ENCODE measurements around the gene ASB8.
"Not testable (repeated sequence)": the region's sequence is repeated elsewhere in the genome, so short reads cannot be mapped to it uniquely, and the experiment has no call there.

Gene ASB8

DNA sequence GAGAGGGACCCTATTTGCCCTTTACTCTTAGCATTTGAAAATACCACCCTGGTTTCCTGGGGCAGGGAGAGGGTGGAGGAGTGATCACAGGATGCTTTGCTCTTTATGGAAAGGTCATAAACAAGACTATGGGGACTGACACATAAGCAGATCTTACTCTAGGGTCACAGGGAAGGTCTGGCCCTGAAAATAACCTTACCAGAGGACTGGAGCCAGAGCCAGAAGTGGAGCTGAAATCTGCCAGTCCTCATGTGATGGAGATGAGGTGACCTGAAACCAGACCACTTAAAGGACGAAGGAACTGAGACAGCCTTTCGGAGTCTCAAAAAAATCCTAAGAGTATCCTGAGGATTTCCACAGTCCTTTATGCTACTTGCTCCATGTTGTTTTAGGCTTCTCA, 25.8 kb downstream of the ASB8 start:
- no peak for DNase-seq

DNA sequence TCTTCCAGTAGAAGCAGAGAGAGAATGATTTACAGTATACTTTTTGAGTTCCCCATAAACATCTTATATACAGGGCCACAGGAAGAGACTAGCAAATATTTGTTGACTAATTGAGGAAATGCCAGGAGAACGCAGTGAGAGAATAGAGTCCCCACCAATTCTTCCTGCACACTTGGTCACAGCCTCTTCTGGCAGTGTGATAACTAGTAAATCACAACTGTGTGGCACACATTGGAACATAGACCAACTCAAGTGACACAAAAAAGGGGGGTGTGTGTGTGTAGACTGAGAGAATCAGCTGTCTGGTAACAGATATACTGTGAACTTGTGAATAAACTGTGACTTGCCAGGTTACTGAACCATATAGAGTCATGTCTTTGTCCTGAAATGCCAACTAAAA, 27.9 kb downstream of the ASB8 start:
- DNase-seq = no peak

DNA sequence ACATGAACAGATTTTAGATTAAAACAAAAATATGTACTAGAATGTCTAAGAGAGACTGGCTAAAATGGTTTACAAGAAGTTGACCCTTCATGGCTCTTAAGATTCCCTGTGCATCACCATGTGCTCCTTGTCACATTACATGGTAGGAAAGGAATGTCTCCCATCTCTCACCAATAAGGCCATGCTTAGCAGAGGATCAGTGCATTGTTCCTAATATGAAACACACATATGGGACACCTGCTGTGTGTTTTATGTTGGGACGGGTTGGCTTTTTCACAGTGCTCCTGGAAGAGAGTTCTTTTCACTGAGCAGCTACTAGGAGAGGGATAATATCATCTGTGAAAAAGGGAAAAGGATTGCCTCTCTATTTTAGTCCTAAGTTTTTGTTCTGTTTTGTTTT, 28.5 kb downstream of the ASB8 start:
- DNase-seq = no peak

DNA sequence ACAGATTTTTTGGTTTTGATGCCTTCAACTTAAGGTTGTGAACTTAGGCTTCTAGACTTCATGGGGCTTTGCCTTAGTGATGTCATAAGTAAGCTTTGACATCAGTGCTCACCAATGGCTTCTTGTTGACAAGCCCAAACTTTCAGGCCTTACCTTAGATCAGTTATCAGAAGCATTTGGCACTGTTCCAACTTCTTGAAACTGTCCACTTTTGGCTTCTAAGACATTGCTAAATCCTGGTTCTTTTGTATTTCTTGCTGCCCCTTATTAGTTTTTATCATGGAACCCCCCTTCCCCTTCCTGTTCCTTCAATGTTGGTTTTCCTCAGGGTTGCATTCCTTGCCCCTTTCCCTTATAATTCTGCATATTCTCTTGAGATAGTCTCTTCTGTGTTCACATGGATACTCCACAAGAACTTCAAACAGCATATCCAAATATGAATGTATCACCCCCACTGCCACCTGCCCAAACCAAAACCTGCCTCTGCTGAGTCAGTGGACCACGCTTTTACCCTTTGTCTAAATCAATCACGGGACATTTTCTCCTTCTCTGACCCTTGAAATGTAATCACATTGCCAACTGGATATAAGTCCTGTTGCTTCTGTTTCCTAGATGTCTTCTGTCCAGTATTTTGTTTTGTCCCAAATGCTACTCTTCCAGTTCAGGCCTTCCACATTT, 30.2 kb downstream of the ASB8 start:
- DNase-seq = no peak

DNA sequence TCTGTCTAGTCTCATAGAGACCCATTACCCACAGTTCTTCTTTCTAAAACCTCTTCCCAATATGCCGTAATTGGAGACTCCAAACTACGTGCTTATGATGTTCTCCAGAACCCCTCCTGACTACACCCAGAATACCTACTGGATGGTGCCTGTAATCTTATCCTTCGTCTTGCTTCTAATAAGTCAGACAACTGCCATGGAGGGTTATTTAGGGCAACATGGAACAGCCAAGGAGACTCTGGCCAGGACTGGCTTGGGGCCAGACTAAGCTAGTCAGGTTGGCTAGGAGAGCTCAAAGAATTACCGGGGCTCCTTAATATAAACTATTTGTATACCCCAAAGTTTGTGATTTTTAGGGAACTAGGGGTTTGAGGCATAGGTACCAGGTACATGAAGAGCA, 31.3 kb downstream of the ASB8 start:
- no peak for DNase-seq

DNA sequence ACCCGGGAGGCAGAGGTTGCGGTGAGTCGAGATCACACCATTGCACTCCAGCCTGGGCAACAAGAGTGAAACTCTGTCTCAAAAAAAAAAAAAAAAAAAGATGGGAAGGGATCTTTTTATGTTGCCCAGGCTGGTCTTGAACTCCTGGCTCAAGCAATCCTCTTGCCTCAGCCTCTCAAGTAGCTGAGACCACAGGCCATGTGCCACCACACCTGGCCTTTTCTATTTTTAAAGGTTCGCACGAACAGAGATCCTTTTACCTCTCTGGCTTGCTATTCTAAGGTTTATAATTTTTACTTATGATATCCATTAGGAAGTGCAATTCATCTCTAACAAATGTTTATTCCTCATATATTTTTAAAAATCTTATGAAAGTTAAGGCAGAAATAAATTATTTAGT, 31.8 kb downstream of the ASB8 start:
- not testable (repeated sequence) for DNase-seq

DNA sequence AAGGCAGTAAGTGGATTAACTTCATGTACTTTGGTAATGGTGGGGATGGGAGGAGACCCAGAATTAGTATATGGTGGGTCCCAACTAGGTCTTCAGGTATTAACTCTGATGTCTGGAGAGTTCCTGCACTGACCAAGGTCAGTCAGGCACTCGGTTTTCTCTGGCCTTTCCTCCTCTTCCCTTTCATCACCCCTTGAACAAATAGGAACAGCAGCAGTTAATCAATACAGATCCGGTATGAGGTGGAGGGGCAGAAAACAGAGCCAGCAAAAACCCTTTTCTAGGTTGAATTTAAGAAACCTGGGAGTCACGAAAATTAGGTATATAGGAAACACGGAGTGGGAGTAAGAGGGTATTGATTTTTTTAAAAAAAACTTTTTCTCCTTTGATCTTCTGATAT, 34.1 kb downstream of the ASB8 start:
- DNase-seq = no peak

DNA sequence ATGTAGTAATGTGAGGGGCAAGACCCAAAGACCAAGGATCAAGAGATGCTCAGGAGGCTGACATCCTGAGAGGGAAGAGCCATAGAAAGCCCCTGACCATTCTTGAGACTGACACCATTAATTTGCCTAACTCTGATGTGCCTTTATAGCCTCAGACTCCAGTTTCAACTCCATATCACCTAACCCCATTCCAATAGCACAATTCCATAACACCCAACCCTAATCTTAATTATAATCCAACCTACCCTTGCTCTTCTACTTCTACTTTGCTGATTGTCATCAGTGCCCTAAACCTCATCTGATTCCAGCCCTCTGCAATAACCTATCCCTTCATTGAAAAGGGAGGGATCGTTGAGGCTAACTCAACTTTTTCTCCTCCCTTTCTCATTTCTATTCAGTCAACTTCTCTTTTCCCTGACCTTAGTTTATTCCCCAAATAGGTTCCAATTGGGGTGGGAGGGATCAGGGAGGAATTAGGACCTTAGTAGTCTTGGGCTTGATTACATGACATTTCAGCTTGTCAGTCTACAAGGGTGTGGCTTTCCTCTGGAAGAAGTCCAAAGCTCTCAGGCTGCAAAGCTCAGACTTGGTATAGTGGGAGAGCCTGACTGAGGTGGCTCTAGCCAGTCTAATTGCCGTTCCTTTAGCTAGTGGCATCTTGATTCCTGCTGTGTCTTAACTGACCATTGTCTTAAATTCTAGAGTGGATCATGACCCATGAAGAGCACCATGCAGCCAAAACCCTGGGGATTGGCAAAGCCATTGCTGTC, 35.1 kb downstream of the ASB8 start:
- DNase-seq = no peak

DNA sequence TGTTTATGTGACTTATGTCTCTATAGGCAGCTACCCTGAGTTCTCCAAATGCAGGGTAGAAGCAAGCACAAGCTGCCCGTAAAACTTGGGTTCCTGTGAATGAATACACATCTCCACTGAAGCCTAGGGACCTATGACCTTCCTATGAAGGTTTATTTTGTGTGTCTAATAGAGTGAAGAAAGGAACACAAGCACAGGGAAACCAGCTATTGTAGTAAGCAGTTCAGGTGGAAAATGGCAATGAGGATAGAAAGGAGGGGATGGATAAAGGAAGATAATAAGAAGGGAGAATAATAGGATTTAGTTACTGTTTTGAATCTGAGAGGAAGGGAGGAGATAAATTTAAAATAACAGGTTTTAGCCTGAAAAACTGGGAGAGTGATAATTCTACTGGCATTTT, 35.8 kb downstream of the ASB8 start:
- no peak for DNase-seq

DNA sequence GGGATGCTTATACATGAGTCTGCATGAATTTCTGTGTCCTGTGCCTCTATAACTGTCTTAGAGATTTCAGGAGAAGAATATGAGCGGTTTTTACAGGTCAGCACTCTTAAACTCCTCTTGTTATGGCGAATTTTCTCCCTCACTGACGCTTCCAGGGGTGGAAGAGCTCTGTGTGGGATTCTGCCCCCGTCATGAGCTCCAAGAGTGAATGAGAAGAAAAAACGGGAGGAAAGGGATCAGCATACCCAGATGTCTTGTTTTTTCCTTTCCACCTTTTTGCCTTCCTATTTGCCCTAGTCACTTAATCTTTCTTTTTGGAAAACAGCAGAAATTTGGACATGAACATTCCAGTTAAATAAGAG, 37.5 kb downstream of the ASB8 start:
- no peak for DNase-seq

DNA sequence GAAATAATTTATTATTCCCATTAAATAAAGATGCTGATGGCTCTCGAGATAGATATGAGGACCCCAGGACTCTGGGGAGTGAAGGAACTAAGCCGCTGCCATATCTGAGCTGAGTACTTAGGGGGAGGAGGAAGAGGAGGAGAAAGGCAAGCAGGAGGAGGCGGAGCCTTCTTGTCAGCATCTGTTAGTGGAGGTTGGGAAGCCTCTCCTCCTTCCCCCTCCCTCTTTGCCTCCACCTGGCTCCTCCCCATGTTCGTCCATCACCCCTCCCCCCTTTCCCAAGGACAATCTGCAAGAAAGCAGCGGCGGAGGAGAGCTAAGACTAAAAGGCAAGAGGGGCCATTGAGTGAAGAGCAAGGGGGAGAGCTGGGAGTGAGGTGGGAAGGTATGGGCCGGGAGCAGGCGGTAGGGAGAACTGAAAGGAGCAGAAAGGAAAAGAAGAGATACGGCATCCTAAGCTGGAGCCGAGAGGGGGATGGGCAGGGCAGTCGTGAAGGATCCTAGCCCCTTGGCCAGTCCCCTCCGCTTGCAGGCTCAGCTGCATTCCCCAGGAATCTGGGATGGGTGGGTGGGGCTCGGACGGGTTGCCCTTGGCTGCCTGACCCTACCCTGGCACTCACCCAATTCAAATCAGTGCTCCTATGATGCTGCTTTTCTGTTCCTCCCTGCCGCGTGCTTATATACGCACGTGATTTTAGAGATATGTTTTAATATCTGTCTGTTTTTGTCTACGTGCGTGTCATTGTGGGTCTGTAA, 38.1 kb downstream of the ASB8 start, which contains the start of gene PFKM:
Gene PFKM (plus strand): TSS at position 287 of the 756 bp plus-strand sequence. CDS start 3,411 bp downstream, outside the sequence.
- DNase-seq = peak; percentile 82 to 90

DNA sequence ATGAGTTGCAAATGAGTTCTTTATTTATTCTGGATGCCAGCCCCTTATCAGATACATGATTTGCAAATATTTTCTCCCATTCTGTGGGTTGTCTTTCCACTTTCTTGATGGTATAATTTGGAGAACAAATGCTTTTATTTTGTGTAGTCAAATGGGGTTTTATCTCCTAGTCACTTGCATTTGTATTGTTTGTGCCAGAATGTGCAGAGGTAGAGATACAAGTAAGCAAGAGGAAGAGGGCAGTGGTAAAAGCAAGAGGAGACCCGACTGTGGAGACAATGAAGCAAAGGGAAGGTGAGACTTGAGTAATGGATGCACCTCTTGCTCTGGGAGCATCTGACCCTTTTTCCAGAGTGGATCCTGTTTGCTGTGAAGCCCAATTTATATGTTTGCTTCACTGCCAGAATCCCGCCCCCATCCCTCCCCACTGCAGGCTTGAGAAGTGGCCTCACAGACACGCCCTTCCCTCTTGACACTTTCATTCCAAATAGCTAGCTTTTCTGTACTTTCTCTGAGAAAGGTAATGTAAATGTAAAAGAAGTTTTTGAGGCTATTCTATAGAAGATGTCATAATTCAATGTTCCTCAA, 38.9 kb downstream of the ASB8 start:
- no peak for DNase-seq

DNA sequence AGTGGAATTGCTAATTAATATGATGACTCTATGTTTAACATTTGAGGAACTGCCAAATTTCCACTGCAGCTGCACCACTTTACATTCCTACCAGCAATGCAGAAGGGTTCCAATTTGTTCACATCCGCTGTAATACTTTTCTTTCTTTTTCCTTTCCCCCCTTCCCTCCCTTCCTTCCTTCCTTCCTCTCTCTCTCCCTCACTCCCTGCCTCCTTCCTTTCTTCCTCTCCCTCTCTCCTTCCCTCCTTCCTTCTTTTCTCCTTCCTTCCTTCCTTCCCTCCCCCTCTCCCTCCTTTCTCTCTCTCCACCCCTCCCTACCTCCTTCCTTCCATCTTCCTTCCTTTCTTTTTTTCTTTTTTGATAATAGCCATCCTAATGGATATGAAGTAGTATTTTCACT, 41.4 kb downstream of the ASB8 start:
- no peak for DNase-seq

DNA sequence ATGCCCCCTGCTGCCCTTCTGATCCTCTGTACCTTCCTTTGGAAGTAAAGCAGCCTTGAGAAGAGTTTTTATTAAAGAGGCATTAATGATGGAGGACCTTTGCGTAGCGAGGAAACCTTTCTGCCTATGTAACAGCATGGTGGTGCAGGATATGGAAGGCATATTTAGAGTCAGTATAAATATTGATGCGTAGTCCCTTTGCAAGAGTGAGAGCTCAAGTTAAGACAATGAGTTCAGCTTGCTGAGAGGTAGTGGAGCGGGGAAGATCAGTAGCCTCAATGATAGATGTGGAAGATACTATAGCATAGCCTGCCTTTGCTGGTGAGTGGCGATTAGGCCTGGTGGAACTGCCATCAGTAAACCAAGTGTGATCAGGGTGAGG, 46.0 kb downstream of the ASB8 start:
- DNase-seq = not testable (repeated sequence)

DNA sequence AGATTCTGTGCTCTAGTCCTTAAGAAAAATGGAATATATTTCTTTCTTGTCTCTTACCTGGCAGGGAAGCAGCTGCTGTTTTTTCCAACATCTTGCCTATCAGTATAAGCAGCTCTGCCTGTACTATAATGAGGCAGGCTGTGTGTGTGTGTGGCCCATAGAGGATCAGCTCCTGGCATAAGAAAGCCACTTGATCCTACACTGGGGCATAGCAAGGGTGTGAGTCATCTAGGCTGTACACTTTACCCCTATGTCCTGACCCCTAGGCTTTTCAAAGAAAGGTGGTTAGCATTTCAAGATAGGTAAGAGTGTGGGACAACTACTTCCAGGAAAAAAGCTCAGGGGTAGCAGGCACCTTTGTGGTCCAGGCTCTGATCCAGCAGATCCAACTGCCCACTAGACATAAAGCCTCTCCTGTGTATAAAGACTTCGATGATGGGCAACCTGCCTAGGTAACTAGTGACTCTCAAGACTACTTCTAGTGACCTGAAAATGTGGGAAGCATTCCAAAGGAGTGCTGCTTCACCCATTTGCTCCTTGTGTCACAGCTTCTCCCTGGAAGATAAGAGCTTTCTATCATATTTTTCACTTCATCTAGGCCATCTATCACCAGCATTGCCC, 46.5 kb downstream of the ASB8 start:
- DNase-seq = no peak

DNA sequence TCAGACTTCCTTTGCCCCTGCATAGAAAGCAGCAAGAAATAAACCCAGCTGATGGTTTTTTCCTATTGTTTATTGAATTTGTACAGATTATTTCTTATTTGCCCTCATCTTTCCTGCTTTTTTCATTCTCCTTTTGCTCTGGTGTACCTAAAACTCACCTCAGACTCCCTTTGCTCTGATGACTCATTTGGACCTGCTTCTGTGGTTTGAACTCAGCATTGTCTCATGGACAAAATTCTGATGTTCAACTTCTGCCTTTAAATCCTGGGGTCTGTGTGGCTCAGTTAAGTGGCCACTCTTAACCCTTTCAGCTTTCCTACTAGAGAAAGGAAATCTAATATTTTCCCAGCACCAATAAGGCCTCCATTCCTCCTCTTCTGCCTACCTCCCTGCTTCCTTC, 47.9 kb downstream of the ASB8 start:
- no peak for DNase-seq

DNA sequence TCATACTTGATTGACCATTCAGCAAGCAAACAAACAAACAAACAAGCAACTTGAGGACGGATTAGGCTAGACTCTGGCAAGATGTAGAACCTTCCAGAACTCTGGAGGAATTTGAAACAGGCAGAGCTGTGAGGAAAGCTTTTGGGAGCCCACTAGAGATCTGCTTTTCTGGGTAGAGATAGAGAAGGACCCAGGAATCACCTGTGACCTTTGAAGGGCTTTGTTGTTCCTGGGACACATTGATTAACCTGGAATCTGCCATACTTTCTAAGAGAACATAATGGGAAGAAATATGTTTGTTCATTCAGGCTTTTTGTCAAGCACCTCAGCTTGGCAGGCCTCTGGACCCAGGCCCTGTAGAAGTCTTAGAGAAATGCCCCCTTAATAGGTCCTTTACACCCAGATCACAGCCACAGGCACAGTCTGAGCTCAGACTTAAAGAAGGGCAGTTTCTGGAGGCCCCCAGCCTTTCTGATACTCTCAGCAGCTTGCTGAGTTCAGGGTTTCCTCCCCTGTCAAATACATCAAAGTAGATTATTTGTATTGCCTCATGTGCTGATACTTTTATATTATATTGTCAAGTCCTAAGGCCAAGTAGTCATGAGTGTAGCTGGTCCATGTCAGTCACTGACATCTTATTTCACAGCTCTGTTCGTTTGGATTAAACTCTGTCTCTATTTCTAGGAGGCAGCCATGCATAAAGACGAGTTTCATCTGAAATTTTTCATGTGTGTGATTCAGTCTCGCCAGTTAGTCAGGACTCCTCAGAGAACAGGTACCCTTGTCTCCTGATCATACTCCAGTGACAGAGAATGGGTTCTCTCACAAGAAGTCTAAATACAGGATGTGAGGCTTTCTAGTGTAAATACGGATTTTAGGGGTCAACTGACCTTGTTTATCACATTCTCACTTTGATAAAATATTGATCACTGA, 50.4 kb downstream of the ASB8 start:
- no peak for DNase-seq

DNA sequence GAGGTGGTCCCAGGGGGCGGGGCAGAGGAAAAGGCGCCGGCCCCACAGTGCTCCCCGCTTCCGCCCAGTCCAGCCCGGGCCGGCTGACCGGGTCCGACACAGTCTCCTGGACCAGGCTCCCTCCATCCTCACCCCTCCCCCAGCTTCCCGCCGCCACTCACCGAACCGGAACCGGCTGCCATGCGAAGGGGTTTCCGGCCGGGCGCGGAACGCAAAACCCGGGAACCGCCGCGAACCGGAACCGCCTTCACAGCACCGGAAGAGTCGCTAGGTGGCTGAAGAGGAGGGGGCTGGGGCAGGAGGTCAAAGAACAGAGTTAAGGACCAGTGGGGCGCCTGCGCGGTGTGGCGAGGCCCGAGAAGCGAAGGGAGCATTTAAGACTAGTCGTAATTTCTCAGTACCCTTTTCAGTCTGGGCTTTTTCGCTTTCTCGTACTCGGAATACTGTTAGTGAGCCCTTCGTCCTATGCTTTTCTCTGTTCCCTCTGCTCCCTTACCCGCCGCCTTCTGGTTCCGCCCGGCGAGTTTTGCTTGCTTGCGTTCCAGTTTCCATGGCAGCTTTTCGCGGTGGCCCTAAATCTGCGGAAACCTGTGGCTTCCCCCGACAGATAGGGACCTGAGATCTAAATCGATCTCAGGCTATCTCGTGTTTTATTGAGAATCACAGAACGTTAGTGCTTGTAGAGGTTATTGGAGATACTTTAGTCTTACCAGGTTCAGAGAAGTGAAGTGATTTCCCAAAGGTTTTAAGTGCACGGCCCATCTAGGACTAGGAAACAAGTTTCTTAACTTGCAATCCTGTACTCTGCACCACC, 51.2 kb downstream of the ASB8 start, which contains the start of gene SENP1:
Gene SENP1 (minus strand): TSS at position 213 of the 814 bp plus-strand sequence. CDS start 4,607 bp downstream, outside the sequence.
- peak; percentile 82 to 95 for DNase-seq

DNA sequence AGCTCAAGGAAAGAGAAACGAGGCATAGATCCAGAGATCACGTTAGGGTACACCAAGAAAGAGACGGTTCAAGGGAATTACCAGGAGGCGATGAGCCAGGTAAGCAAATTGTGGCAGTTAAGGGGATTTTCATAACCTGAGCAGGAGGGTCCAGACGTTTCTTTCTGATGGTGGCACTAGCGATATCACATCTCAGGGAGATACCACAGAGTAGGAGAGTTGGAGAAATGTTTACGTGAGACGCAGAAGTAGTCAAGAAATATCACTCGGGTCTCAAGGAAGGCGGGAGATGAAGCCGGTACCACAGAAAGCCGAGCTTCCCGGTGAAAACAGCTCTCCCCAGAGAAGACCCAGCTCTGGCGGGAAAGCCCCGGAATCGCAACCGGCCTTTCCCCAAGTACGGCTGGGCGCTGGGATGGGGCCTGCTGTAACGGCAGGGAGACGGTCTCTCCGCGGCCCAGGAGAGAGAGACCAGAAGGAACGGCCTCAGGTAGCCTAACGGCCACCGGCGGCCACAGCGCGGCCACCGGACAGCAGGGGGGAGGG, 51.9 kb downstream of the ASB8 start:
- peak in 1 of 2 experiments; percentile 75 for DNase-seq

DNA sequence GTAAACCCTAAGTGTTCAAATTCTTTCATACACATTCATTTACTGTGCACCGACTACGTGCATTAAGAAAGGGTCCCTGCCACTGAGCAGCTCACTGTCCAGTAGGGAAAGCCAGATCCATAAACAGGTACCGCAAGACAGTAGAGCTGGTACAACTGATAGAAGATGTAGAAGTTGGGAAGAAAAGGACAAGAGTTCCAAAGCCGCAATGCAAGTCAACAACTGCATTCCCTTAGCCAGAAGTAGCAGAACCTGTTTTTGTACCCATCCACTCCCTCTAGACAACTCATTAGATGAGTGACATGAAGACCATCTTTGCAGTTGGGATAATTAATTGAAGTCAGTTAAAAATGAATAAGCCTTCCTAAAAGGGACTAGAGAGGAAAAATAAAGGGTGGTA, 52.8 kb downstream of the ASB8 start:
- no peak for DNase-seq

Data from NCI-H187 (cell line).